ENCODE measurements around the gene MAML3.

The MAML3 gene

DNA sequence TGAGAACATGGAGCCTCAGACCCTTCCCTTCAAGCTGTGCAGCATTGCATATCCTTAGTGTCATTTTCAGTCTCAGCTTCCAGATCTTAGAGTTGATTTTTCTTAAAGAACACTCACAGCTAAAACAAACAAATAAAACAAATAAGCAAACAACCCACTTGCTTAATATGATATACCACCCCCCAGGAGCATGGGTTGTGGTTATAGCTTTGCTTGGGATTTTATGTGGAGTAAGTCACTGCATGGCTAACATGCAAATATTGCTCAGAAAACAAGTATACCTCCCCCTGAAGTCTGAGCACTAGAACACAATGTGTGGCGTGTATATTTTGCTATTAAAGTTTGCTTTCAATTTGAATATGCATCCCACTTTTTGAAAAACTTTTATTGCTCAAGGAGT, 409.8 kb downstream of the MAML3 start:
- H3K4me3 ChIP-seq (ENCODE audit: low read depth, low read length): no peak overlapping the region
- ChIA-PET POLR2A (no interaction called here), CTCF (interaction anchor here (1.1 to 1.9 kb wide), 3 partner anchors 10 to 582 kb away, joined by 3 to 6 read pairs (median 4); no protein-coding TSS in a partner anchor)
- DNase-seq (ENCODE audit: low read depth, low spot score): no peak
- TF ChIP-seq, protein P1, sequence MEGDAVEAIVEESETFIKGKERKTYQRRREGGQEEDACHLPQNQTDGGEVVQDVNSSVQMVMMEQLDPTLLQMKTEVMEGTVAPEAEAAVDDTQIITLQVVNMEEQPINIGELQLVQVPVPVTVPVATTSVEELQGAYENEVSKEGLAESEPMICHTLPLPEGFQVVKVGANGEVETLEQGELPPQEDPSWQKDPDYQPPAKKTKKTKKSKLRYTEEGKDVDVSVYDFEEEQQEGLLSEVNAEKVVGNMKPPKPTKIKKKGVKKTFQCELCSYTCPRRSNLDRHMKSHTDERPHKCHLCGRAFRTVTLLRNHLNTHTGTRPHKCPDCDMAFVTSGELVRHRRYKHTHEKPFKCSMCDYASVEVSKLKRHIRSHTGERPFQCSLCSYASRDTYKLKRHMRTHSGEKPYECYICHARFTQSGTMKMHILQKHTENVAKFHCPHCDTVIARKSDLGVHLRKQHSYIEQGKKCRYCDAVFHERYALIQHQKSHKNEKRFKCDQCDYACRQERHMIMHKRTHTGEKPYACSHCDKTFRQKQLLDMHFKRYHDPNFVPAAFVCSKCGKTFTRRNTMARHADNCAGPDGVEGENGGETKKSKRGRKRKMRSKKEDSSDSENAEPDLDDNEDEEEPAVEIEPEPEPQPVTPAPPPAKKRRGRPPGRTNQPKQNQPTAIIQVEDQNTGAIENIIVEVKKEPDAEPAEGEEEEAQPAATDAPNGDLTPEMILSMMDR (IDR thresholded peaks at IDR 0.05; ENCODE audit: insufficient read depth, low read length, missing control alignments): no peak

DNA sequence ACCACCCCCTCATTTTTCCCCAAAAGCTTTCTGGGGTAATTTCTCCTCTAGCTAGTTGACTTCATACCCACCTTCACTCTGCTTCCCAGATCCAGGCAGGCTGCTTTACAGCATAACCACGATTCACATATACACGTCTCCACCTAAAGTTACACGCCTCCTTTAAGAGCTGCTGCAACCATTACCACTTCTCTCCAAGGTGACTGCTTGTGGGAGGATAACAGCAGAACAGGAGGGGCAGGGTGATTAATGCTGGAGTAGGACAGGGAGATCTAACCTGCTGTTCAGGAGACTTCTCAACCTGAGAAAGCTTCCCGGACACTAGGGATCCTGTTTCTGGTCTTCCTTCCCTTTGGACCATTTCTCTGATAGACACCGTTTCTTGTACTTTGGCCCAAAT, 411.0 kb downstream of the MAML3 start:
- no peak overlapping the region for H3K4me3 ChIP-seq (ENCODE audit: low read depth, low read length)
- ChIA-PET CTCF (interaction anchor here (1.3 kb wide), 1 partner anchor 9 kb away, joined by 3 read pairs; no protein-coding TSS in a partner anchor), POLR2A (no interaction called here)
- TF ChIP-seq, protein P1 (IDR thresholded peaks at IDR 0.05; ENCODE audit: insufficient read depth, low read length, missing control alignments): no peak
- no peak for DNase-seq (ENCODE audit: low read depth, low spot score)

DNA sequence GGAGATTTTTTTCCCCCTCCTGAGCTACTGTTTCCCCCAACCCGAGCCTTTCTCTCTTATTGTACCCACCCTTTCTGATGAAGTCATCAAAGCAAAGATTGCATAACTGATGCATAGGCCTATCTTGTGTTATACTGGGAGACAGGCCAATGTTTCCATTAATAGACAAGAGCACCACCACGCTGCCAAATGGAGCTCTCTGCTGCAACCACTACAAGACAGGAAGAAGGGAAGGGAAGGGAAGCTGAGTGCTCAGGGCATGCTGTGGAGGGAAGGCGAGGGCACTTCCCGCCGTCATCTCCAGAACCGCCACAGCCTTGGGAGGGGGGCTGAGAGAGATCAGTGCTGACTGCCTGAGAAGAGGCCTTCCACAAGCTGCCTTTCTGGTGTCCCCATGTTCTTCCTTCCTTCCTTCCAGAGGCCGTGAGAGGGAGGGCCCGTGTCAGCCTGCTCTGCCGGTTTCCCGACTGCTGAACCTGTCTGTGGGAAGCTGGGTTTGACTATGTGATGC, 413.4 kb downstream of the MAML3 start:
- ChIA-PET CTCF (interaction anchor here (0.7 to 4.5 kb wide), 18 partner anchors 9 to 589 kb away, joined by 3 to 22 read pairs (median 4); no protein-coding TSS in a partner anchor), POLR2A (no interaction called here)
- TF ChIP-seq, protein P1 (IDR thresholded peaks at IDR 0.05; ENCODE audit: insufficient read depth, low read length, missing control alignments): peak; percentile 24
- DNase-seq (ENCODE audit: low read depth, low spot score): peak; percentile 72
- no peak overlapping the region for H3K4me3 ChIP-seq (ENCODE audit: low read depth, low read length)

DNA sequence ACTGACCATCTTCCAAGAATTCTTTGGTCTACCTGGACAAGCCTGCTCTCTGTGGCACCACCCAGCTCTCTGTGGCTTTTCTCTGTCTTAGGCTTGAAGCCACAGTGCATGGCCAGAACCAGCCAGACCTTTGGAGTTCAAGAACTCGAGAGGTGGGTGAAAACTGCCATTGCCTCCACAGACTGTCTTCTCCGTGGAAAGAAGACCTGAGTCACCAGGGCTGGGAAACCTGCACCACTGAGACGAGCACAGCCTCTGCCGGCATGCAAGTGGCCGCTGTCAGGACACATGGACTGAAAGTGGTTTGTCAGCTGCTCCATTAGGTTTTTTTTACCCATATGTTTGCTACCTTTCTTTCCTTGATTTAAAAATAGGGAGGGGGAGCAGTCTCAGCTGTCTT, 413.9 kb downstream of the MAML3 start:
- DNase-seq (ENCODE audit: low read depth, low spot score): no peak
- ChIA-PET POLR2A (no interaction called here), CTCF (interaction anchor here (0.6 to 4.5 kb wide), 18 partner anchors 8 to 590 kb away, joined by 3 to 22 read pairs (median 4); no protein-coding TSS in a partner anchor)
- TF ChIP-seq, protein P1 (IDR thresholded peaks at IDR 0.05; ENCODE audit: insufficient read depth, low read length, missing control alignments): no peak
- no peak overlapping the region for H3K4me3 ChIP-seq (ENCODE audit: low read depth, low read length)

DNA sequence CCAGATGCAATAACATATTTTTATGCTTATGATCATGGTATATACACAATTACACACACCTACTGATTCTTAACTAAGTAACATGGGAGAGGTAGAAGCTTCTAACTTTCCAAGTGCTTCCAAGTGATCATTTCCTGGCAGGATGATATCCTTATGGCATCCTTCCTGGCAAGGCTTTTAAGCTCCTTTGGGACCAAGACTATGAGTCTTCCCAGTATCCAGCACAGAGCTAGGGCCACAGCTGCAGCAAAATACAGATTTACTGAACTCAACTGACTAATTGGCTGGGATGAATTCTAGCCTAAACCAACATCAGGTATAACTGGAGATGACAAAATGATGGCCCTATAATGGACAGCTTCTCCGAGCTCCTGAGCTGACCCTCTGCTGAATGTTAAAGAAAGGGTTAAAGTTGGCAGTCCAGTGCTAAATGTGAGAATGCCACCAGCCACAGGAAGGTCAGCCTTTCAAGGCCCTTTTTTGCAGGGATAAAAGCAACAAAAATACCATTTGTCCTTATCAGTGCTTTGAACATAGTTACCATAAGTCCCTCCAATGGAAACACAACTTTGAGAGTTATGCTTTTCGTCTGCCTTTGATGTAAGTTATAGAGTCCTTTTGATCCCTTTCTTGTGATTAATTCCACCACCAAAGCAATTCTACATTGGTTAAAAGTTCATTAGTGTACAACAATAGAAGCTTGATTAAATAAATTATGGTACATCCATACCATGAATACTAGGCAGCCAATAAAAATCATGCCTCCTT, 415.0 kb downstream of the MAML3 start:
- TF ChIP-seq, protein P1 (IDR thresholded peaks at IDR 0.05; ENCODE audit: insufficient read depth, low read length, missing control alignments): no peak
- H3K4me3 ChIP-seq (ENCODE audit: low read depth, low read length): no peak overlapping the region
- DNase-seq (ENCODE audit: low read depth, low spot score): no peak
- ChIA-PET POLR2A (no interaction called here), CTCF (interaction anchor here (1.2 to 4.5 kb wide), 6 partner anchors 8 to 591 kb away, joined by 3 to 22 read pairs (median 4); no protein-coding TSS in a partner anchor)

DNA sequence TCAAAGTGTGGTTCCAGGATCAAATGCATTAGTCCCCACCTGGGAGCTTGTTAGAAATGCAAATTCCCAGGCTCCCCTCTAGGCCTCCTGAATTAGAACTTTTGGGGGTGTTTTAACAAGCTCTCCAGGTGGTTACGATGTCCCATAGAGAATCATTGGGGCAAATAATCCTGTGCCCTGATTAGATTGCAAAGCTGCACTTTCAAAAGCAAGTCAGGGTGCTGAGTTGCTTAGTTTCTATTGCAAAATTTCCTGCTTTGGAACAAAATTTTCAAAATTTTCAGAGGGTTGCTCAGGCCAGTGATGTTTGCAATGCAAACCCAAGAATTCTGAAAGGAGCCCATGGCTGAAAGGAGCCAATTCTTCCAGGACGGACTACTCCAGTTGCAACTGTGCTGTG, 417.3 kb downstream of the MAML3 start:
- no peak for DNase-seq (ENCODE audit: low read depth, low spot score)
- ChIA-PET CTCF (interaction anchor here (0.9 to 4.5 kb wide), 4 partner anchors 314 to 624 kb away, joined by 3 to 22 read pairs (median 3); no protein-coding TSS in a partner anchor), POLR2A (no interaction called here)
- H3K4me3 ChIP-seq (ENCODE audit: low read depth, low read length): no peak overlapping the region
- TF ChIP-seq, protein P1 (IDR thresholded peaks at IDR 0.05; ENCODE audit: insufficient read depth, low read length, missing control alignments): no peak

All from AG04449 (cell line).